Measurements from ENCODE around the gene RPH3AL. TPM values are rescaled to one million over a fixed set of nuclear protein-coding genes. Genes with fewer than 3 reads are reported as not detected.

RPH3AL gene
- total RNA-seq = 1 to 10 TPM; 7.2 to 9.9 (median 7.9) TPM
- 3.1 TPM for total RNA-seq (2013)

GRCh38 chr17:352421-353212, at the start of gene RPH3AL:
RPH3AL (minus strand) TSS chr17:352807; CDS start chr17:327543, 25,264 bp downstream.
- intact Hi-C loops (cut with micrococcal nuclease) = no loop called here
- ATAC-seq (no peak), DNase-seq (no peak)
- no peaks in the 10 kb centered on the region for H3K9me3 ChIP-seq (ENCODE audit: control insufficient read depth, insufficient read depth, low read length)
- H3K36me3 ChIP-seq (ENCODE audit: control insufficient read depth, insufficient read depth, low read length) = no peaks in the 10 kb centered on the region
- Mint-ChIP-seq H3K27me3 (ENCODE audit: low read depth in 2 of 2) (peaks cover 0 to 2% of the 10 kb centered on the region in 2 donors), H3K36me3 (no peaks in the 10 kb centered on the region), H3K27ac (no peak within 1 kb of the TSS), H3K4me1 (peaks cover 5 to 6% of the 10 kb centered on the region in 2 donors), H3K4me3 (no peak within 1 kb of the TSS), H3K9me3 (no peaks in the 10 kb centered on the region)
- 70% methylated on average over 22 of the region's 22 CpGs for WGBS (ENCODE audit: insufficient coverage)
- TF ChIP-seq, protein P1, sequence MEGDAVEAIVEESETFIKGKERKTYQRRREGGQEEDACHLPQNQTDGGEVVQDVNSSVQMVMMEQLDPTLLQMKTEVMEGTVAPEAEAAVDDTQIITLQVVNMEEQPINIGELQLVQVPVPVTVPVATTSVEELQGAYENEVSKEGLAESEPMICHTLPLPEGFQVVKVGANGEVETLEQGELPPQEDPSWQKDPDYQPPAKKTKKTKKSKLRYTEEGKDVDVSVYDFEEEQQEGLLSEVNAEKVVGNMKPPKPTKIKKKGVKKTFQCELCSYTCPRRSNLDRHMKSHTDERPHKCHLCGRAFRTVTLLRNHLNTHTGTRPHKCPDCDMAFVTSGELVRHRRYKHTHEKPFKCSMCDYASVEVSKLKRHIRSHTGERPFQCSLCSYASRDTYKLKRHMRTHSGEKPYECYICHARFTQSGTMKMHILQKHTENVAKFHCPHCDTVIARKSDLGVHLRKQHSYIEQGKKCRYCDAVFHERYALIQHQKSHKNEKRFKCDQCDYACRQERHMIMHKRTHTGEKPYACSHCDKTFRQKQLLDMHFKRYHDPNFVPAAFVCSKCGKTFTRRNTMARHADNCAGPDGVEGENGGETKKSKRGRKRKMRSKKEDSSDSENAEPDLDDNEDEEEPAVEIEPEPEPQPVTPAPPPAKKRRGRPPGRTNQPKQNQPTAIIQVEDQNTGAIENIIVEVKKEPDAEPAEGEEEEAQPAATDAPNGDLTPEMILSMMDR (IDR thresholded peaks at IDR 0.05) = no peak
- no peak within 1 kb of the TSS for H3K4me3 ChIP-seq (ENCODE audit: low read length)
- no peaks in the 10 kb centered on the region for H3K27me3 ChIP-seq (ENCODE audit: control insufficient read depth, insufficient read depth, low read length)
- H3K4me1 ChIP-seq (ENCODE audit: control insufficient read depth, insufficient read depth, low read length) = peaks cover 12% of the 10 kb centered on the region
- no peak within 1 kb of the TSS for H3K27ac ChIP-seq (ENCODE audit: low read length)

- H3K27ac ChIP-seq (ENCODE audit: low read length) = no peak overlapping the region
These were observed 47.6 kb upstream of the RPH3AL start for GRCh38 chr17:400257-400656.

DNA sequence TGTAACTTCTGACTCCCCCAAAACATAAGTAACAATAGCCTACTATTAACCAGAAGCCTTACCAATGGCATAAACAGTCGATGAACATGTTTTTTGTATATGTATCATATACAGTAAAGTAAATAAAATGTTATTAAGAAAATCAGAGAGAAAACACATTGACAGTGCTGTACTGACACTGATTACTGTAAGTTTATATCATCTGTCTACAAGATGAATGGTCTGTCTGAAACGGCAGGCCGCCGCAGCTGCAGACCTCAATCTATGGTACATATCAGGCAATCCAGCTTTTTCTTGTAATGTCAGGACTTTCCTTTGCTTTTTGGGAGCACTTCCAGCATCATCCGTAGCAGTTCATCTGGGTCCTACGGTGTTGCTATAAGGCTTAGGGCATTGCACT, 44.2 kb upstream of the RPH3AL start:
- no peak for DNase-seq
- Histone ChIP-seq H3K4me1 (ENCODE audit: control insufficient read depth, insufficient read depth, low read length) (peaks cover 3% of the 10 kb centered on the region), H3K9me3 (ENCODE audit: control insufficient read depth, insufficient read depth, low read length) (no peaks in the 10 kb centered on the region), H3K36me3 (ENCODE audit: control insufficient read depth, insufficient read depth, low read length) (peaks cover 2% of the 10 kb centered on the region), H3K27ac (ENCODE audit: low read length) (no peak overlapping the region), H3K4me3 (ENCODE audit: low read length) (no peak overlapping the region), H3K27me3 (ENCODE audit: control insufficient read depth, insufficient read depth, low read length) (no peaks in the 10 kb centered on the region)
- intact Hi-C loops (cut with micrococcal nuclease) = no loop called here
- Mint-ChIP-seq H3K27ac (no peak overlapping the region), H3K27me3 (ENCODE audit: low read depth in 2 of 2) (no peaks in the 10 kb centered on the region), H3K36me3 (no peaks in the 10 kb centered on the region), H3K4me3 (no peak overlapping the region), H3K4me1 (no peaks in the 10 kb centered on the region), H3K9me3 (no peaks in the 10 kb centered on the region)
- no peak for ATAC-seq
- 95% methylated on average over 5 of the region's 6 CpGs for WGBS (ENCODE audit: insufficient coverage)
- TF ChIP-seq, protein P1 (IDR thresholded peaks at IDR 0.05) = no peak

More at GRCh38 chr17:400257-400656, 47.6 kb upstream of the RPH3AL start:
- Mint-ChIP-seq H3K27me3 (ENCODE audit: low read depth in 2 of 2) (no peaks in the 10 kb centered on the region), H3K9me3 (no peaks in the 10 kb centered on the region), H3K36me3 (no peaks in the 10 kb centered on the region), H3K4me3 (no peak overlapping the region), H3K4me1 (peaks cover 0 to 4% of the 10 kb centered on the region in 2 donors), H3K27ac (no peak overlapping the region)
- no peaks in the 10 kb centered on the region for H3K9me3 ChIP-seq (ENCODE audit: control insufficient read depth, insufficient read depth, low read length)
- intact Hi-C loops (cut with micrococcal nuclease) = no loop called here
- H3K36me3 ChIP-seq (ENCODE audit: control insufficient read depth, insufficient read depth, low read length) = peaks cover 2% of the 10 kb centered on the region
- H3K27me3 ChIP-seq (ENCODE audit: control insufficient read depth, insufficient read depth, low read length) = no peaks in the 10 kb centered on the region
- 95% methylated on average over 10 of the region's 10 CpGs for WGBS (ENCODE audit: insufficient coverage)
- no peak for ATAC-seq
- no peak for DNase-seq
- H3K4me1 ChIP-seq (ENCODE audit: control insufficient read depth, insufficient read depth, low read length) = no peaks in the 10 kb centered on the region
- no peak overlapping the region for H3K4me3 ChIP-seq (ENCODE audit: low read length)
- TF ChIP-seq, protein P1 (IDR thresholded peaks at IDR 0.05) = no peak

All from natural killer cell (primary cell).